ENCODE data around the gene CLDN6.

Gene CLDN6

GRCh38 chr16:3038896-3039295 lies 20.9 kb upstream of the CLDN6 start:
- TF ChIP-seq Cebpa-rat (IDR thresholded peaks at IDR 0.05), result no peak

GRCh38 chr16:3038256-3038655 lies 20.3 kb upstream of the CLDN6 start:
- H3K36me3 ChIP-seq, result no peaks in the 10 kb centered on the region
- H3K27me3 ChIP-seq, result peaks cover 100% of the 10 kb centered on the region
- H3K4me1 ChIP-seq, result peaks cover 13% of the 10 kb centered on the region
- H3K9me3 ChIP-seq, result no peaks in the 10 kb centered on the region
- H4K20me1 ChIP-seq, result peaks cover 32% of the 10 kb centered on the region
- H3K4me2 ChIP-seq, result no peak overlapping the region
- no peak overlapping the region for H3K9ac ChIP-seq
- H3K27ac ChIP-seq, result no peak overlapping the region
- no peak for TF ChIP-seq Cebpa-rat (IDR thresholded peaks at IDR 0.05)
- H3K4me3 ChIP-seq, result no peak overlapping the region

More at GRCh38 chr16:3038896-3039295, 20.9 kb upstream of the CLDN6 start:
- peaks cover 13% of the 10 kb centered on the region for H3K4me1 ChIP-seq
- H3K36me3 ChIP-seq, result no peaks in the 10 kb centered on the region
- peaks cover 32% of the 10 kb centered on the region for H4K20me1 ChIP-seq
- no peaks in the 10 kb centered on the region for H3K9me3 ChIP-seq
- peaks cover 100% of the 10 kb centered on the region for H3K27me3 ChIP-seq
- no peak overlapping the region for H3K4me2 ChIP-seq
- H3K4me3 ChIP-seq, result no peak overlapping the region
- H3K9ac ChIP-seq, result no peak overlapping the region
- H3K27ac ChIP-seq, result no peak overlapping the region

- Histone ChIP-seq H3K4me2 (peak within 1 kb of the TSS; percentile 61), H3K27me3 (peaks cover 100% of the 10 kb centered on the region), H3K27ac (no peak within 1 kb of the TSS), H4K20me1 (peaks cover 41% of the 10 kb centered on the region), H3K36me3 (no peaks in the 10 kb centered on the region), H3K4me1 (peaks cover 13% of the 10 kb centered on the region), H3K9ac (no peak within 1 kb of the TSS), H3K9me3 (no peaks in the 10 kb centered on the region), H3K4me3 (peak within 1 kb of the TSS; percentile 31; the same call in 1 of the 2 replicates)
- TF ChIP-seq Cebpa-rat (IDR thresholded peaks at IDR 0.05), result no peak
These were observed 18.8 kb upstream of the CLDN6 start, which contains the start of gene BICDL2 for GRCh38 chr16:3036726-3037315. BICDL2 (minus strand) TSS chr16:3036944; CDS start chr16:3035496, 1,448 bp downstream.

- Histone ChIP-seq H3K9ac (no peak overlapping the region), H3K27ac (no peak overlapping the region), H3K4me2 (peak overlapping the region; percentile 61), H3K9me3 (no peaks in the 10 kb centered on the region), H4K20me1 (peaks cover 45% of the 10 kb centered on the region), H3K4me1 (peaks cover 13% of the 10 kb centered on the region), H3K36me3 (no peaks in the 10 kb centered on the region), H3K27me3 (peaks cover 100% of the 10 kb centered on the region), H3K4me3 (peak overlapping the region; percentile 31; the same call in 1 of the 2 replicates)
- TF ChIP-seq Cebpa-rat (IDR thresholded peaks at IDR 0.05), result no peak
These were observed 18.2 kb upstream of the CLDN6 start for GRCh38 chr16:3035972-3036725.

- H3K4me1 ChIP-seq, result peaks cover 13% of the 10 kb centered on the region
- peak overlapping the region; percentile 61 for H3K4me2 ChIP-seq
These were observed 17.4 kb upstream of the CLDN6 start for GRCh38 chr16:3035289-3035971.

GRCh38 chr16:3032624-3033023 lies 14.6 kb upstream of the CLDN6 start:
- Histone ChIP-seq H3K4me1 (peaks cover 38% of the 10 kb centered on the region), H3K9me3 (no peaks in the 10 kb centered on the region), H3K27me3 (peaks cover 95% of the 10 kb centered on the region), H3K4me2 (no peak overlapping the region), H4K20me1 (peaks cover 68% of the 10 kb centered on the region), H3K9ac (no peak overlapping the region), H3K27ac (no peak overlapping the region), H3K4me3 (no peak overlapping the region), H3K36me3 (no peaks in the 10 kb centered on the region)
- TF ChIP-seq Cebpa-rat (IDR thresholded peaks at IDR 0.05), result no peak

More at GRCh38 chr16:3035289-3035971, 17.4 kb upstream of the CLDN6 start:
- no peak overlapping the region for H3K4me3 ChIP-seq
- peaks cover 100% of the 10 kb centered on the region for H3K27me3 ChIP-seq
- no peak overlapping the region for H3K27ac ChIP-seq
- H3K9me3 ChIP-seq, result no peaks in the 10 kb centered on the region
- TF ChIP-seq Cebpa-rat (IDR thresholded peaks at IDR 0.05), result no peak
- no peak overlapping the region for H3K9ac ChIP-seq
- peaks cover 52% of the 10 kb centered on the region for H4K20me1 ChIP-seq
- H3K36me3 ChIP-seq, result no peaks in the 10 kb centered on the region

GRCh38 chr16:3030222-3031212 lies 12.5 kb upstream of the CLDN6 start:
- Histone ChIP-seq H3K27ac (no peak overlapping the region), H3K9ac (no peak overlapping the region), H3K4me1 (peaks cover 36% of the 10 kb centered on the region), H3K9me3 (no peaks in the 10 kb centered on the region), H3K4me2 (no peak overlapping the region), H3K4me3 (no peak overlapping the region), H4K20me1 (peaks cover 78% of the 10 kb centered on the region), H3K36me3 (peaks cover 21% of the 10 kb centered on the region), H3K27me3 (peaks cover 73% of the 10 kb centered on the region)
- TF ChIP-seq Cebpa-rat (IDR thresholded peaks at IDR 0.05), result no peak

GRCh38 chr16:3029491-3030221 lies 11.7 kb upstream of the CLDN6 start:
- H3K27me3 ChIP-seq, result peaks cover 65% of the 10 kb centered on the region
- TF ChIP-seq Cebpa-rat (IDR thresholded peaks at IDR 0.05), result no peak
- H3K9me3 ChIP-seq, result no peaks in the 10 kb centered on the region
- peaks cover 82% of the 10 kb centered on the region for H4K20me1 ChIP-seq
- H3K36me3 ChIP-seq, result peaks cover 23% of the 10 kb centered on the region
- H3K9ac ChIP-seq, result no peak overlapping the region
- H3K4me1 ChIP-seq, result peaks cover 41% of the 10 kb centered on the region
- no peak overlapping the region for H3K27ac ChIP-seq
- H3K4me2 ChIP-seq, result peak overlapping the region; percentile 52
- H3K4me3 ChIP-seq, result peak overlapping the region; percentile 47; the same call in 1 of the 2 replicates

All from BLaER1 (cell line).